Esophagus squamous epithelium (tissue), 5 donors: ENCODE results near the gene TRPM7. TPM values are rescaled to one million over a fixed set of nuclear protein-coding genes. Genes with fewer than 3 reads are reported as not detected.

Experiments
- DNase-seq: peaks from one replicate; lab custom pipeline; 2025; lab: John Stamatoyannopoulos, UW
- H3K27ac ChIP-seq, 4 donors: fragments of 200-600 bp; sonication (generic); one replicate each; pipeline ENCODE4 v1.5.1; 2016 to 2019; ENCODE audit warnings: mild to moderate bottlenecking in 1 of 4
- H3K27me3 ChIP-seq, 4 donors: fragments of 200-600 bp; sonication (generic); 1 replicate in 3 of 4; 2 replicates in 1 of 4; pipeline versions ENCODE4 v1.5.1 to v1.6.0; 2017 to 2021; ENCODE audit warnings: antibody characterized with exemption in 1 of 4
- H3K36me3 ChIP-seq, 3 donors: fragments of 200-600 bp; sonication (generic); one replicate each; pipeline ENCODE4 v1.5.1; 2016 to 2019
- H3K4me1 ChIP-seq, 3 donors: fragments of 200-600 bp; sonication (generic); one replicate each; pipeline ENCODE4 v1.5.1; 2017 to 2019
- H3K4me3 ChIP-seq, 4 donors: fragments of 200-600 bp; sonication (generic); 1 replicate in 3 of 4; 2 replicates in 1 of 4; pipeline ENCODE4 v1.5.1; 2016 to 2019; ENCODE audit warnings: mild to moderate bottlenecking in 2 of 4, moderate library complexity in 1 of 4
- H3K9me3 ChIP-seq, 3 donors: fragments of 200-600 bp; sonication (generic); one replicate each; pipeline ENCODE4 v1.5.1; 2016 to 2019
- CTCF ChIP-seq, 6 experiments: fragments of 450-650 bp in 4 of 6; fragments of 200-600 bp in 2 of 6; sonication (generic) in 2 of 6; IDR thresholded peaks; one replicate each; pipeline ENCODE4 v1.5.1; 2016 to 2019; ENCODE audit warnings: antibody characterized with exemption in 6 of 6, mild to moderate bottlenecking in 4 of 6, moderate library complexity in 4 of 6
- POLR2A ChIP-seq, 4 donors: fragments of 450-650 bp; IDR thresholded peaks; one replicate each; pipeline ENCODE4 v1.6.1; 2017; ENCODE audit warnings: antibody characterized with exemption in 4 of 4, mild to moderate bottlenecking in 4 of 4, moderate library complexity in 3 of 4
- WGBS, 2 donors: methylation state at CpG; one replicate each; pipeline ENCODE4 v1.1.5; 2018; 5-methylcytosine and 5-hydroxymethylcytosine counted together
- intact Hi-C: fragments of 100-400 bp; cut with DNase I; formaldehyde crosslinking; loops from one replicate; pipeline ENCODE4 v1.15.0; 2022
- total RNA-seq, 4 donors: library from RNA; depleted of rRNA; stranded (reverse); fragments of >200 nt; gene quantifications; one replicate each; pipeline ENCODE4 v1.1.0, GENCODE V29; 2016
- donor health status: DM: yes; HTN: yes; CAD: no.

Gene TRPM7
- total RNA-seq, 4 donors from 2014 or later = 10.7 to 42.7 (median 27.2) TPM

- DNase-seq = no peak
- H3K36me3 ChIP-seq = no peaks in the 10 kb centered on the region
- H3K4me1 ChIP-seq = no peaks in the 10 kb centered on the region
- H3K9me3 ChIP-seq = no peaks in the 10 kb centered on the region
- H3K27ac ChIP-seq = no peak within 1 kb of the TSS
- intact Hi-C loops = no loop called here
- 81 to 89% methylated on average over 4 to 5 of the region's 5 CpGs for WGBS, 2 donors
- H3K4me3 ChIP-seq = no peak within 1 kb of the TSS
- H3K27me3 ChIP-seq = no peaks in the 10 kb centered on the region
- TF ChIP-seq POLR2A (IDR thresholded peaks at IDR 0.05) (no peak), CTCF (IDR thresholded peaks at IDR 0.05) (no peak)
These were observed 140.0 kb downstream of the TRPM7 start, which contains the start of gene USP50 for GRCh38 chr15:50546566-50546965. Gene USP50, minus strand, starts transcription at chr15:50546666. Its CDS starts 141 bp downstream, at chr15:50546525.

DNA sequence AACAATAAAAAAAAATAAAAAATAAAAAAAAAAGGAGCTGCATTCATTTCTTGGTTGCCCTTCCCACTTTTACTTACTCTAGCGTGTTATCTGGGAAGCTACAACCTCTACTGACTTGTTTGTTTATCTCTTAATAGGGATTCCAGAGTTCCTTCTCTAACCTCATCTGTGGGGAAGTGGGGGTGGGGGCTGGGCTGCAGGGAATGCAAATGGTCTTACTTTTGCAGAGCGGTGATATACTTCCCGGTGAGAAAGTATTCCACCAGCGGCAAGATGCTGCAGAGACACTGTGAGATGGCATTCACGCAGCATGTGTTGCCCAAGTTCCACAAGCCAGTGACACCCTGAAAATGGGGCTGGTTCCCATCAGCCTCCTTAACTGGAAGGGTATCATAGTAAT is 142.2 kb downstream of the TRPM7 start:
- intact Hi-C loops = no loop called here
- no peaks in the 10 kb centered on the region for H3K27me3 ChIP-seq
- no peaks in the 10 kb centered on the region for H3K36me3 ChIP-seq
- no peak overlapping the region for H3K4me3 ChIP-seq
- 63 to 74% methylated on average over 4 to 5 of the region's 5 CpGs for WGBS, 2 donors
- H3K9me3 ChIP-seq = no peaks in the 10 kb centered on the region
- no peak for DNase-seq
- H3K27ac ChIP-seq = no peak overlapping the region
- no peaks in the 10 kb centered on the region for H3K4me1 ChIP-seq
- TF ChIP-seq CTCF (IDR thresholded peaks at IDR 0.05) = no peak
- no peak for TF ChIP-seq POLR2A (IDR thresholded peaks at IDR 0.05)

DNA sequence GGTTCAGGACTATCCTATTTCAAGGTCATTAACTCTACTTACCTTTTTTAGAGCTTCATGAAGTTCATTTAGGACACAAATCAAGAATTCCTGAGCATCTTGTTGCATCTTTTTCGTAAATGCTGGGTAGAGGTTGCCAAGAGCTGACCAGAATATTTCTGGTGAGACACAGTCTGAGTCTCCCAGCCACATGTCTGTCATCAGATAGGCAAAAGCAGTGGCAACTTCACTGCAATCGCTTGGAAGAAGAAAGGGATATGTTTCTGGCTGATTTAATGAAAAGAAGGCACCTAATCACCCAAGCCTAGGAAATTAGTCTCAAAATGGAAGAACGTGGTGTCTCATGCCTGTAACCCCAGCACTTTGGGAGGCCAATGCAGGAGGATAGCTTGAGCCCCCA is 143.0 kb downstream of the TRPM7 start:
- intact Hi-C loops = no loop called here
- Histone ChIP-seq H3K27me3 (no peaks in the 10 kb centered on the region), H3K27ac (no peak overlapping the region), H3K4me1 (no peaks in the 10 kb centered on the region), H3K36me3 (no peaks in the 10 kb centered on the region), H3K9me3 (no peaks in the 10 kb centered on the region), H3K4me3 (no peak overlapping the region)
- TF ChIP-seq CTCF (IDR thresholded peaks at IDR 0.05) (no peak), POLR2A (IDR thresholded peaks at IDR 0.05) (no peak)
- WGBS, 2 donors = 67 to 88% methylated on average over 3 of the region's 3 CpGs
- no peak for DNase-seq

DNA sequence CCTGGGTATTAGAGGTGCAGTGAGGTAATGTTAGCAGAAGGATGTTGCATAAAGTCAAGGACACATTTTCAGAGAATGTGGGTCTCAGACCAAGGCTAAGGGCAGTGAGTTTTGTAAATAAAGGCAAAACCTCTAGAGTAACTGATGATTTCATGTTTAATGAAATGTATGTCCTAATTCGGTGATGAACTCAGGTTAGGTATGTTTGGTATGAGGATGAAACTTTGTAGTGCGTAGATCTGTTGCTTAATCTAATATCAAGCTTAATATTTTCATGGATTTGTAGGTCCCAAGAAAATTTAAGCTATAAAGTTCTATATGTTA is 143.7 kb downstream of the TRPM7 start:
- Histone ChIP-seq H3K9me3 (no peaks in the 10 kb centered on the region), H3K36me3 (no peaks in the 10 kb centered on the region), H3K27ac (no peak overlapping the region), H3K27me3 (no peaks in the 10 kb centered on the region), H3K4me1 (no peaks in the 10 kb centered on the region), H3K4me3 (no peak overlapping the region)
- DNase-seq = no peak
- no peak for TF ChIP-seq POLR2A (IDR thresholded peaks at IDR 0.05)
- TF ChIP-seq CTCF (IDR thresholded peaks at IDR 0.05) = no peak
- intact Hi-C loops = no loop called here
- 75 to 85% methylated on average over 2 of the region's 2 CpGs for WGBS, 2 donors

DNA sequence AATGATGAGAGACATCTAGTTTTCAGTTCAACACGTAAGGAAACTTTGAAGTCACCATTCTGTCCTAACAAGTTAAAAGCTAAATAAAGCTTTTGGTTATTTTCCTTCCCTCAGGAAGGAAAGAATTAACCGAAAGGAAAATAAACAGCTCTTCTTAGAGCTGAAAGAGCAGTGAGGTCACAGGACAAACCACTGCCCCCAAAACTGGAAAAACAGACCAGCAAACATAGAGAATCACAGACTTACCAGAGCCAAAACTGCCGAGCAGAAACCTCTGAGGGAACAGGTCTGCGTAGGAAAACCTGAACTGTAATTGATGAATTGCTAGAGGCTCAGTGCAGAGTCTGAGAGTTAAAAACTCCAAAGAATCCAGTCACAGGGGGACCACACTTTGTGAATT is 154.8 kb downstream of the TRPM7 start:
- WGBS, 2 donors = 51 to 57% methylated on average over 4 of the region's 4 CpGs
- TF ChIP-seq POLR2A (IDR thresholded peaks at IDR 0.05) = no peak
- no peak for TF ChIP-seq CTCF (IDR thresholded peaks at IDR 0.05)
- no peaks in the 10 kb centered on the region for H3K36me3 ChIP-seq
- H3K4me3 ChIP-seq = no peak overlapping the region
- no peak for DNase-seq
- no peaks in the 10 kb centered on the region for H3K9me3 ChIP-seq
- H3K4me1 ChIP-seq = no peaks in the 10 kb centered on the region
- intact Hi-C loops = no loop called here
- H3K27me3 ChIP-seq = no peaks in the 10 kb centered on the region
- H3K27ac ChIP-seq = no peak overlapping the region
